Activated CD4-positive, alpha-beta T cell treated with anti-CD3 and anti-CD28 coated beads for 24 hours (primary cell): Measurements from ENCODE around the gene CYP21A2.
"Not testable (repeated sequence)": the region's sequence is repeated elsewhere in the genome, so short reads cannot be mapped to it uniquely, and the experiment has no call there.

ENCODE experiments used
- DNase-seq, 2 donors: peaks; one replicate each; pipeline ENCODE4 v3.0.0-alpha.2; 2020; ENCODE audit warnings: low read depth in 2 of 2

CYP21A2 gene

GRCh38 chr6:32052626-32053025 is 14.4 kb downstream of the CYP21A2 start:
- DNase-seq: not testable (repeated sequence)

GRCh38 chr6:32053314-32053713 is 15.1 kb downstream of the CYP21A2 start:
- DNase-seq: not testable (repeated sequence)

- not testable (repeated sequence) for DNase-seq
These were observed 17.5 kb downstream of the CYP21A2 start for GRCh38 chr6:32055756-32056155.

GRCh38 chr6:32056254-32056653 is 18.0 kb downstream of the CYP21A2 start:
- DNase-seq: no peak

- no peak for DNase-seq
These were observed 19.8 kb downstream of the CYP21A2 start for GRCh38 chr6:32057966-32058365.

- DNase-seq: no peak
These were observed 20.3 kb downstream of the CYP21A2 start for GRCh38 chr6:32058511-32058963.

GRCh38 chr6:32060966-32061655 is 22.9 kb downstream of the CYP21A2 start:
- no peak for DNase-seq

- no peak for DNase-seq
These were observed 26.5 kb downstream of the CYP21A2 start for GRCh38 chr6:32064706-32065105.

GRCh38 chr6:32067521-32067920 is 29.3 kb downstream of the CYP21A2 start:
- not testable (repeated sequence) for DNase-seq

GRCh38 chr6:32068315-32068714 is 30.1 kb downstream of the CYP21A2 start:
- not testable (repeated sequence) for DNase-seq

GRCh38 chr6:32068867-32069266 is 30.7 kb downstream of the CYP21A2 start:
- no peak for DNase-seq

- no peak for DNase-seq
These were observed 31.2 kb downstream of the CYP21A2 start for GRCh38 chr6:32069460-32069859.

- DNase-seq: no peak
These were observed 31.8 kb downstream of the CYP21A2 start for GRCh38 chr6:32069878-32070515.

GRCh38 chr6:32070814-32071543 is 32.8 kb downstream of the CYP21A2 start:
- DNase-seq: no peak

- no peak for DNase-seq
These were observed 34.9 kb downstream of the CYP21A2 start for GRCh38 chr6:32073101-32073500.

GRCh38 chr6:32073613-32074012 is 35.4 kb downstream of the CYP21A2 start:
- no peak for DNase-seq

- no peak for DNase-seq
These were observed 36.8 kb downstream of the CYP21A2 start for GRCh38 chr6:32074996-32075532.

- no peak for DNase-seq
These were observed 37.6 kb downstream of the CYP21A2 start for GRCh38 chr6:32075781-32076180.

GRCh38 chr6:32076321-32076809 is 38.1 kb downstream of the CYP21A2 start:
- DNase-seq: no peak

GRCh38 chr6:32079566-32080290 is 41.5 kb downstream of the CYP21A2 start:
- DNase-seq: no peak

GRCh38 chr6:32081168-32081990 is 43.2 kb downstream of the CYP21A2 start:
- no peak for DNase-seq
